ENCODE measurements around the gene ANKRD35. TPM values are rescaled to one million over a fixed set of nuclear protein-coding genes. Genes with fewer than 3 reads are reported as not detected.

Gene ANKRD35
- total RNA-seq, 2 donors from 2014 or later: 1.8 to 2.4 TPM

DNA sequence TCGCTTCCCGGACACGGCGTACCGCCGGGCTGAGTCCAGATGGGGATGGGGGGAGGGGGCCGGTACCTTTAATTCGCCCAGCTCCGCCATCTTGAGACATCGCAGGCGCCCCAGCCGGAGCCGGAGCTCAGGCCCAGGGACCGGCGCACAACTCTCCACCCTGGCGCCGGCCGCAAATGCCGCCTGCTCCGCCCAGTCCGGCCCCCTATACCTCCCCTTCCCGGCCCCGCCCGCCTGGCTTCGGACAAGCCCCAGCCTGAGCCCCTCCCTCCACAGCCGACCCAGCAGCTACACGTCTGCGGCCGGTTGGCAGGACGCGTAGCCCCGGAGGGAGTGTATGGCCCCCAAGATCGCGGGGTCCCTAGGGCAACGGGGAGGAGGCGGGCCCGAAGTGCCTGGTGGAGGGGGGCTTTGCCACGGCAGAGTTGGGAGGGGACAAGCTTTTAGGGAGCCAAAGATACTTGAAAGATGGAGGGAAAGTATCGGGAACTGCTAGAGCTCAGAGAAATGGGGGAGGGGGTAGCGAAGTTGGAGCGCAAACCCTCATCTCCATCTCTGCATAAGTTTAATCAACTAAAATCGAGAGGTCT, 26.7 kb downstream of the ANKRD35 start, which contains the start of gene PIAS3:
PIAS3 (minus strand) TSS at position 181 of the 590 bp plus-strand sequence; CDS start at position 90, 91 bp downstream.
- no peaks in the 10 kb centered on the region for H3K9me3 ChIP-seq
- peaks cover 27% of the 10 kb centered on the region for H3K36me3 ChIP-seq
- peak within 1 kb of the TSS; percentile 81 to 94 for H3K4me3 ChIP-seq
- peak; percentile 93 for DNase-seq (ENCODE audit: low spot score)
- H3K4me1 ChIP-seq: peaks cover 0 to 19% of the 10 kb centered on the region in 2 donors
- peak within 1 kb of the TSS; percentile 91 to 95 for H3K27ac ChIP-seq
- no peak for TF ChIP-seq CTCF (IDR thresholded peaks at IDR 0.05)
- no peaks in the 10 kb centered on the region for H3K27me3 ChIP-seq

- Histone ChIP-seq H3K27ac (peak overlapping the region; percentile 91 to 95), H3K4me3 (peak overlapping the region; percentile 81 to 94), H3K9me3 (no peaks in the 10 kb centered on the region), H3K36me3 (peaks cover 33% of the 10 kb centered on the region), H3K27me3 (no peaks in the 10 kb centered on the region), H3K4me1 (peaks cover 0 to 19% of the 10 kb centered on the region in 2 donors)
- no peak for TF ChIP-seq CTCF (IDR thresholded peaks at IDR 0.05)
- peak; percentile 62 for DNase-seq (ENCODE audit: low spot score)
Observed at GRCh38 chr1:145858238-145858900, 27.3 kb downstream of the ANKRD35 start.

DNA sequence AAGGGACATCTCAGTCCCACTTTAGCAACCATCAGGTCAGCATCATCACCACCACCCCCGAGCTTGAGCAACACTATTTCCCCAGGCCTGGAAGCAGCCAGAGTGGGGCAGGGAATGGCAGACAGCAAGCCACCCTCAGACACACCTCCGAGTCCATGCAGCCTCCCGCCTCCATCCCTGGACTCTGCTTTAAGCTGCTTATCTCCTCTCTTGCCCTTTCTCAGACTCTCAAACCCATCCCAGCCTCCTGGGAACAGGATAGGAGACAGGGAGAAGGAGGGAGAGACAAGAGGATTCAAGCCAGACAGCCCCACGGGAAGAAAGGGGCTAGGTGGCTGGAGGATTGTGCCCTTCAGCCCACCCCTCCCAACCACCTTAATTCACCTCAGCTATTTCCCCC, 28.5 kb downstream of the ANKRD35 start:
- H3K36me3 ChIP-seq: peaks cover 45% of the 10 kb centered on the region
- peaks cover 0 to 19% of the 10 kb centered on the region in 2 donors for H3K4me1 ChIP-seq
- TF ChIP-seq CTCF (IDR thresholded peaks at IDR 0.05): no peak
- no peak overlapping the region for H3K4me3 ChIP-seq
- no peak for DNase-seq (ENCODE audit: low spot score)
- H3K9me3 ChIP-seq: no peaks in the 10 kb centered on the region
- H3K27ac ChIP-seq: no peak overlapping the region
- H3K27me3 ChIP-seq: no peaks in the 10 kb centered on the region

DNA sequence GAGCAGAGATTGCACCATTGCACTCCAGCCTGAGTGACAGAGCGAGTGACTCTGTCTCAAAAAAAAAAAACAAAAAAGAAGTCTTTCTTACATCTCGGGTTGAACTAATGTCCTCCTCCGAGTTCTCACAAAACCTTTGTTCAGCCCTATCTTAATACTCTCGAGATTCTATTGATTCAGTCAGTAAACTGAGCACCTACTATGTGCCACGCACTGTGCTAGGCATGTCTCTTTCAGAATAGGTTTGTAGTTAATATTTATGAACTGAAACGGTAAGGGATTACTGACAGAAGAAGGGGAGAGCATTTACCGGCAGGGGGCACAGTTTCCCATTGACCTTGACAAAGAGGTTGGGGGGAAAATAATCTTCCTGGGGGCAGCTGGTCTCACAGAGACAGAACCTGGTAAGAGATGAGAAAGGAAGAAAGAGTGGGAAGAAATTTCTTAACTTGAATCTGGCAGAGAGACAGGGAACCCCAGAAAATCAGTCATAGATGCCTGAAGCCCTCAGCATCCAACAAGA, 30.2 kb downstream of the ANKRD35 start:
- Histone ChIP-seq H3K27ac (no peak overlapping the region), H3K4me1 (peaks cover 0 to 19% of the 10 kb centered on the region in 2 donors), H3K4me3 (no peak overlapping the region), H3K36me3 (peaks cover 59% of the 10 kb centered on the region), H3K9me3 (no peaks in the 10 kb centered on the region), H3K27me3 (no peaks in the 10 kb centered on the region)
- DNase-seq (ENCODE audit: low spot score): no peak
- TF ChIP-seq CTCF (IDR thresholded peaks at IDR 0.05): no peak

DNA sequence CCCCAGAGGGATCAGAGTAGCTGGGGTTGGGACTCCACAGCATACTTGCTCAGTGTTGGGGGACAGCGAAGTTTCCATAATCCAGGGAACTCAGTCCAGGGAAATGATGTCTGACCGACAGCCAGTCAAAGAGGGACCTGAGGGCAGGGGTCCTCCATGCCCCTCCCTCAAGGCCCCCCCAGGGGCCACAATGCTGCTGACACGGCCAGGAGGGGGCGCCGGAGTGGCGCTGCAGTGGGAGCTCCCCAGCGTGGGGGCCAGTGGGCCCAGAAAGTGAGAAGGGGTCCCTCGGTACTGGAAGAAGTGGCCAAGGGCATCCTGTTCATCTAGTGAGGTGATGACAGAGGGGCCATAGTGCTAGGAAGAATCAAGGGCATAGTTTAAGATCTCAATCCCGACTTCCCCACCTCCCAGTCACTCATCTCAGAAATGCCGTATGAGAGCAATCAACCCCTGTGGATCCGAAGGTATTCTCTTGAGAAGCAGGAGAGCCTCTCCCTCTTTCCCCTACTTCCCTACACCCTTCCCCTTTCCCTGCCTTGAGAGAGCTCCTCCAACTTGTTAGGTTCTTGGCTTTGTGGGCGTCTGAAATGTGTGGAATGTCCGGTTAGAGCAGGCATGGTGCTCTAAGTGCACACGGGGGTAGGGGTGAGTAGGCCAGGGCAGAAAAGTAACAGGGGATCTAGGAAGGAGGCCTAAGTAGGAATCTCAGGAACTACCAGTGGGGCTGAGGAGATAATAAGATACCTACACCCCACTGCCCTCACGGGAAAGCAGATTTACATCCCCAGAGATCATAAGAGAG, 36.1 kb downstream of the ANKRD35 start:
- Histone ChIP-seq H3K9me3 (no peaks in the 10 kb centered on the region), H3K27me3 (no peaks in the 10 kb centered on the region), H3K4me1 (peaks cover 0 to 13% of the 10 kb centered on the region in 2 donors), H3K4me3 (no peak overlapping the region), H3K27ac (no peak overlapping the region), H3K36me3 (peaks cover 61% of the 10 kb centered on the region)
- DNase-seq (ENCODE audit: low spot score): no peak
- TF ChIP-seq CTCF (IDR thresholded peaks at IDR 0.05): peak in 1 of 2 donors; percentile 18
